K562 (cell line): ENCODE measurements around the gene CRELD2. TPM values are rescaled to one million over a fixed set of nuclear protein-coding genes. Genes with fewer than 3 reads are reported as not detected.

ENCODE experiments used
- ARNT ChIP-seq, 2 experiments: fragments of 450-650 bp; IDR thresholded peaks; 2 replicates each; pipeline ENCODE4 v1.6.1; 2016; ENCODE audit warnings: mild to moderate bottlenecking in 1 of 2
- EHMT2 ChIP-seq: fragments of 450-650 bp; IDR thresholded peaks from 2 replicates; pipeline ENCODE4 v1.6.1; 2018; ENCODE audit warnings: antibody characterized with exemption
- FOXP1 ChIP-seq: sonication (generic); formaldehyde crosslinking; IDR thresholded peaks from 2 replicates; pipeline ENCODE4 v1.8.0; 2022; ENCODE audit warnings: mild to moderate bottlenecking, missing genetic modification reagents
- FUS ChIP-seq: fragments of 200-400 bp; formaldehyde crosslinking; optimal IDR thresholded peaks from 2 replicates; pipeline ENCODE3; 2017; ENCODE audit warnings: low read depth, low read length
- GTF2A2 ChIP-seq: IDR thresholded peaks from 2 replicates; pipeline ENCODE4 v1.6.1; 2016; ENCODE audit warnings: mild to moderate bottlenecking, missing genetic modification characterization, missing compliant biosample characterization
- HIVEP1 ChIP-seq: fragments of 250-450 bp; sonication (Bioruptor Pico); IDR thresholded peaks from 2 replicates; pipeline ENCODE4 v1.4.0; 2020; ENCODE audit warnings: mild to moderate bottlenecking
- HLTF ChIP-seq: fragments of 450-650 bp; IDR thresholded peaks from 2 replicates; pipeline ENCODE4 v1.6.1; 2016
- KDM4B ChIP-seq, 2 experiments: fragments of 450-650 bp in 1 of 2; sonication (generic) in 1 of 2; IDR thresholded peaks; 2 replicates each; pipeline ENCODE4 v1.6.1; 2016 to 2017; ENCODE audit warnings: borderline replicate concordance in 2 of 2, antibody characterized with exemption in 1 of 2, low read depth in 1 of 2, mild to moderate bottlenecking in 1 of 2
- LEF1 ChIP-seq: fragments of 450-650 bp; IDR thresholded peaks from 2 replicates; pipeline ENCODE4 v1.6.1; 2016; ENCODE audit warnings: mild to moderate bottlenecking
- MXI1 ChIP-seq: IDR thresholded peaks from 2 replicates; pipeline ENCODE4 v1.6.1; 2011; ENCODE audit warnings: low read depth, mild to moderate bottlenecking, improper control_type of control experiment, low read length
- SP2 ChIP-seq: IDR thresholded peaks from 2 replicates; pipeline ENCODE4 v1.6.1; 2011; ENCODE audit warnings: mild to moderate bottlenecking, low read depth, low read length, moderate library complexity; ENCODE audit not compliant: poor library complexity, severe bottlenecking; ENCODE audit errors: extremely low read depth
- TAF9B ChIP-seq: fragments of 450-650 bp; IDR thresholded peaks from 2 replicates; pipeline ENCODE4 v1.6.1; 2018; ENCODE audit warnings: mild to moderate bottlenecking; ENCODE audit not compliant: partially characterized antibody
- TGIF2 ChIP-seq: sonication (generic); formaldehyde crosslinking; IDR thresholded peaks from 2 replicates; pipeline ENCODE4 v1.8.1; 2022; ENCODE audit warnings: mild to moderate bottlenecking, missing genetic modification reagents, moderate library complexity
- TOE1 ChIP-seq, 2 experiments: fragments of 450-650 bp in 1 of 2; sonication (generic) in 1 of 2; formaldehyde crosslinking in 1 of 2; IDR thresholded peaks; 2 replicates each; pipeline versions ENCODE4 v1.7.1 to v1.8.0; 2016 to 2022; ENCODE audit warnings: borderline replicate concordance in 2 of 2, mild to moderate bottlenecking in 2 of 2, antibody characterized with exemption in 1 of 2, inconsistent platforms in 1 of 2, low read depth in 1 of 2, missing genetic modification reagents in 1 of 2, moderate library complexity in 1 of 2
- XRCC3 ChIP-seq: fragments of 450-650 bp; IDR thresholded peaks from 2 replicates; pipeline ENCODE4 v1.6.1; 2017; ENCODE audit warnings: mild to moderate bottlenecking, moderate library complexity
- ZC3H8 ChIP-seq: fragments of 450-650 bp; IDR thresholded peaks from 2 replicates; pipeline ENCODE4 v1.6.1; 2017
- ZNF174 ChIP-seq: fragments of 250-450 bp; sonication (Bioruptor Pico); IDR thresholded peaks from 2 replicates; pipeline ENCODE4 v1.4.0; 2020; ENCODE audit warnings: mild to moderate bottlenecking
- polyA plus RNA-seq, 8 experiments: library from polyadenylated mRNA; depleted of rRNA in 4 of 8; stranded (reverse) in 5 of 8; unstranded in 3 of 8; fragments of >200 nt; fragmentation: Nextera tagmentation in 2 of 8; fragmentation: Illumina TruSeq in 1 of 8; extraction: Ambion mirVana in 2 of 8; extraction: Trizol in 1 of 8; gene quantifications; 2 replicates each; pipeline versions ENCODE4 v1.2.1 to v1.2.3, GENCODE V29; 2011 to 2014; ENCODE audit warnings: inconsistent platforms in 1 of 8, missing spikeins in 1 of 8
- total RNA-seq, 7 experiments: library from RNA; depleted of rRNA in 6 of 7; stranded (reverse); fragments of >200 nt in 6 of 7; fragmentation: Illumina TruSeq in 2 of 7; extraction: Trizol in 2 of 7; gene quantifications; 2 replicates each; pipeline versions ENCODE4 v1.2.1 to v1.2.3, GENCODE V29; 2011 to 2021; ENCODE audit warnings: low replicate concordance in 1 of 7
- TF ChIP-seq, protein P1 (sequence below): fragments of 450-650 bp; IDR thresholded peaks from 2 replicates; pipeline ENCODE4 v1.7.1; 2018; ENCODE audit warnings: mild to moderate bottlenecking, low read depth; ENCODE audit not compliant: partially characterized antibody
- TF ChIP-seq, protein P2 (sequence below): fragments of 450-650 bp; formaldehyde crosslinking; IDR thresholded peaks from 2 replicates; pipeline ENCODE4 v1.4.0; 2022; ENCODE audit warnings: missing genetic modification characterization
- TF ChIP-seq, protein P3 (sequence below): fragments of 250-450 bp; sonication (Bioruptor Pico); IDR thresholded peaks from 2 replicates; pipeline ENCODE4 v1.6.1; 2021; ENCODE audit warnings: mild to moderate bottlenecking
- TF ChIP-seq, protein P4 (sequence below): fragments of 250-450 bp; sonication (Bioruptor Pico); IDR thresholded peaks from 2 replicates; pipeline ENCODE4 v1.8.0; 2022; ENCODE audit warnings: moderate library complexity, mild to moderate bottlenecking, inconsistent platforms
- TF ChIP-seq, protein P5 (sequence below): fragments of 250-450 bp; sonication (Bioruptor Pico); IDR thresholded peaks from 2 replicates; pipeline ENCODE4 v1.5.0; 2021

CRELD2 gene
- total and polyA plus RNA-seq, 9 of the 15 experiments (the other 6 are each of a cell fraction or from before 2014, with no cell fraction given): 0.96 to 25.3 (median 8.8) TPM

DNA sequence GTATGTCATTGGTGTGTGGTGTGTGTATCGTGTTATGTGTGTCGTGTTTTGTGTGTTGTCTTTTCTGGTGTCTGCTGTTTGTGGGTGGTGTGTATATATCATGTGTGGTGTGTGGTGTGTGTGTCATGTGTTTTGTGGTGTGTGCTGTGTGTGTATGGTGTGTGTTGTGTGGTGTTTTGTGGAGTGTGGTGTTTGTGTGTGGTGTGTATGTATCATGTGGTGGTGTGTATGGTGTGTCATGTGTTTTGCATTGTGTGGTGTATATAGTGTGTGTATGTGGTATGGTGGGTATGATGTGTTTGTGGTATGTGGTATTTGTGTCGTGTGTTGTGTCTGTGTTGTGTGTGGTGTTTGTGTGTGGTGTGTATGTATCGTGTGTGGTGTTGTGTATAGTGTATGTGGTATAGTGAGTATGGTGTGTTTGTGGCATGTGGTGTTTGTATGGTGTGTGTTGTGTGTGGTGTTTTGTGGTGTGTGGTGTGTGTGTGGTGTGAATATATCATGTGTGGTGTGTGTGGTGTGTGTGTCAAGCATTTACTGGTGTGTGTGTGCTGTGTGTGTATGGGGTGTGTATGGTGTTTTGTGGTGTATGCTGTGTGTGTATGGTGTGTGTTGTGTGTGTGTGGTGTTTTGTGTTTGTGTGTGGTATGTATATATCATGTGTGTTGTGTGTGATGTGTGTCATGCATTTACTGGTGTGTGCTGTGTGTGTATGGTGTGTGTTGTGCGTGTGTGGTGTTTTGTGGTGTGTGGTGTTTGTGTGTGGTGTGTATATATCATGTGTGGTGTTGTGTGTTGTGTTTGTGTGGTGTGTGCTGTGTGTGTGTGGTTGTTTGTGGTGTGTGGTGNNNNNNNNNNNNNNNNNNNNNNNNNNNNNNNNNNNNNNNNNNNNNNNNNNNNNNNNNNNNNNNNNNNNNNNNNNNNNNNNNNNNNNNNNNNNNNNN is 54.9 kb downstream of the CRELD2 start (continued):
- TF ChIP-seq TAF9B (no peak), TGIF2 (CRISPR knock-in tag) (no peak), GTF2A2 (no peak), HIVEP1 (no peak), ZNF174 (CRISPR knock-in tag) (no peak), XRCC3 (no peak), FUS (no peak), SP2 (no peak), LEF1 (no peak), HLTF (0 out of 2 replicates have a peak, but pooled peaks have one; percentile 15), ZC3H8 (no peak), KDM4B (IDR thresholded peaks at IDR 0.05; ENCODE audit: borderline replicate concordance in 2 of 2, low read depth in 1 of 2) (no peak), TOE1 (IDR thresholded peaks at IDR 0.05; ENCODE audit: borderline replicate concordance) (no peak), TOE1 (CRISPR knock-in tag; IDR thresholded peaks at IDR 0.05; ENCODE audit: borderline replicate concordance, low read depth) (peak; percentile 66; the same call in 1 of the 2 replicates), FOXP1 (CRISPR knock-in tag) (no peak), MXI1 (no peak), EHMT2 (0 out of 2 replicates have a peak, but pooled peaks have one; percentile 4), ARNT (IDR thresholded peaks at IDR 0.05) (no peak)
- TF ChIP-seq, protein P1, sequence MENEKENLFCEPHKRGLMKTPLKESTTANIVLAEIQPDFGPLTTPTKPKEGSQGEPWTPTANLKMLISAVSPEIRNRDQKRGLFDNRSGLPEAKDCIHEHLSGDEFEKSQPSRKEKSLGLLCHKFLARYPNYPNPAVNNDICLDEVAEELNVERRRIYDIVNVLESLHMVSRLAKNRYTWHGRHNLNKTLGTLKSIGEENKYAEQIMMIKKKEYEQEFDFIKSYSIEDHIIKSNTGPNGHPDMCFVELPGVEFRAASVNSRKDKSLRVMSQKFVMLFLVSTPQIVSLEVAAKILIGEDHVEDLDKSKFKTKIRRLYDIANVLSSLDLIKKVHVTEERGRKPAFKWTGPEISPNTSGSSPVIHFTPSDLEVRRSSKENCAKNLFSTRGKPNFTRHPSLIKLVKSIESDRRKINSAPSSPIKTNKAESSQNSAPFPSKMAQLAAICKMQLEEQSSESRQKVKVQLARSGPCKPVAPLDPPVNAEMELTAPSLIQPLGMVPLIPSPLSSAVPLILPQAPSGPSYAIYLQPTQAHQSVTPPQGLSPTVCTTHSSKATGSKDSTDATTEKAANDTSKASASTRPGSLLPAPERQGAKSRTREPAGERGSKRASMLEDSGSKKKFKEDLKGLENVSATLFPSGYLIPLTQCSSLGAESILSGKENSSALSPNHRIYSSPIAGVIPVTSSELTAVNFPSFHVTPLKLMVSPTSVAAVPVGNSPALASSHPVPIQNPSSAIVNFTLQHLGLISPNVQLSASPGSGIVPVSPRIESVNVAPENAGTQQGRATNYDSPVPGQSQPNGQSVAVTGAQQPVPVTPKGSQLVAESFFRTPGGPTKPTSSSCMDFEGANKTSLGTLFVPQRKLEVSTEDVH: no peak
- TF ChIP-seq, protein P2, sequence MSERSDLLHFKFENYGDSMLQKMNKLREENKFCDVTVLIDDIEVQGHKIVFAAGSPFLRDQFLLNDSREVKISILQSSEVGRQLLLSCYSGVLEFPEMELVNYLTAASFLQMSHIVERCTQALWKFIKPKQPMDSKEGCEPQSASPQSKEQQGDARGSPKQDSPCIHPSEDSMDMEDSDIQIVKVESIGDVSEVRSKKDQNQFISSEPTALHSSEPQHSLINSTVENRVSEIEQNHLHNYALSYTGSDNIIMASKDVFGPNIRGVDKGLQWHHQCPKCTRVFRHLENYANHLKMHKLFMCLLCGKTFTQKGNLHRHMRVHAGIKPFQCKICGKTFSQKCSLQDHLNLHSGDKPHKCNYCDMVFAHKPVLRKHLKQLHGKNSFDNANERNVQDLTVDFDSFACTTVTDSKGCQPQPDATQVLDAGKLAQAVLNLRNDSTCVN: 0 out of 2 replicates have a peak, but pooled peaks have one; percentile 25
- TF ChIP-seq, protein P3, sequence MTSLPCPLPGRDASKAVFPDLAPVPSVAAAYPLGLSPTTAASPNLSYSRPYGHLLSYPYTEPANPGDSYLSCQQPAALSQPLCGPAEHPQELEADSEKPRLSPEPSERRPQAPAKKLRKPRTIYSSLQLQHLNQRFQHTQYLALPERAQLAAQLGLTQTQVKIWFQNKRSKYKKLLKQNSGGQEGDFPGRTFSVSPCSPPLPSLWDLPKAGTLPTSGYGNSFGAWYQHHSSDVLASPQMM: no peak
- TF ChIP-seq, protein P4, sequence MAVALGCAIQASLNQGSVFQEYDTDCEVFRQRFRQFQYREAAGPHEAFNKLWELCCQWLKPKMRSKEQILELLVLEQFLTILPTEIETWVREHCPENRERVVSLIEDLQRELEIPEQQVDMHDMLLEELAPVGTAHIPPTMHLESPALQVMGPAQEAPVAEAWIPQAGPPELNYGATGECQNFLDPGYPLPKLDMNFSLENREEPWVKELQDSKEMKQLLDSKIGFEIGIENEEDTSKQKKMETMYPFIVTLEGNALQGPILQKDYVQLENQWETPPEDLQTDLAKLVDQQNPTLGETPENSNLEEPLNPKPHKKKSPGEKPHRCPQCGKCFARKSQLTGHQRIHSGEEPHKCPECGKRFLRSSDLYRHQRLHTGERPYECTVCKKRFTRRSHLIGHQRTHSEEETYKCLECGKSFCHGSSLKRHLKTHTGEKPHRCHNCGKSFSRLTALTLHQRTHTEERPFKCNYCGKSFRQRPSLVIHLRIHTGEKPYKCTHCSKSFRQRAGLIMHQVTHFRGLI (CRISPR knock-in tag): no peak
- TF ChIP-seq, protein P5, sequence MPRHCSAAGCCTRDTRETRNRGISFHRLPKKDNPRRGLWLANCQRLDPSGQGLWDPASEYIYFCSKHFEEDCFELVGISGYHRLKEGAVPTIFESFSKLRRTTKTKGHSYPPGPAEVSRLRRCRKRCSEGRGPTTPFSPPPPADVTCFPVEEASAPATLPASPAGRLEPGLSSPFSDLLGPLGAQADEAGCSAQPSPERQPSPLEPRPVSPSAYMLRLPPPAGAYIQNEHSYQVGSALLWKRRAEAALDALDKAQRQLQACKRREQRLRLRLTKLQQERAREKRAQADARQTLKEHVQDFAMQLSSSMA (CRISPR knock-in tag): no peak
